Measurements from ENCODE around the gene ZDHHC8.

- TF ChIP-seq CTCF (IDR thresholded peaks at IDR 0.05; ENCODE audit: low read length) (no peak), EZH2 (IDR thresholded peaks at IDR 0.05; ENCODE audit: borderline replicate concordance, low read length) (no peak)
Observed at GRCh38 chr22:20142711-20143621, 11.4 kb downstream of the ZDHHC8 start.
